HG02642 (cell line): ENCODE results near the gene CPSF2.

ENCODE experiments used
- ATAC-seq: cut with Tn5 transposase; IDR thresholded peaks from one replicate; pipeline ENCODE4 v1.9.1; 2021; ENCODE audit warnings: mild to moderate bottlenecking; ENCODE audit not compliant: unreplicated experiment, poor library complexity

The CPSF2 gene

DNA sequence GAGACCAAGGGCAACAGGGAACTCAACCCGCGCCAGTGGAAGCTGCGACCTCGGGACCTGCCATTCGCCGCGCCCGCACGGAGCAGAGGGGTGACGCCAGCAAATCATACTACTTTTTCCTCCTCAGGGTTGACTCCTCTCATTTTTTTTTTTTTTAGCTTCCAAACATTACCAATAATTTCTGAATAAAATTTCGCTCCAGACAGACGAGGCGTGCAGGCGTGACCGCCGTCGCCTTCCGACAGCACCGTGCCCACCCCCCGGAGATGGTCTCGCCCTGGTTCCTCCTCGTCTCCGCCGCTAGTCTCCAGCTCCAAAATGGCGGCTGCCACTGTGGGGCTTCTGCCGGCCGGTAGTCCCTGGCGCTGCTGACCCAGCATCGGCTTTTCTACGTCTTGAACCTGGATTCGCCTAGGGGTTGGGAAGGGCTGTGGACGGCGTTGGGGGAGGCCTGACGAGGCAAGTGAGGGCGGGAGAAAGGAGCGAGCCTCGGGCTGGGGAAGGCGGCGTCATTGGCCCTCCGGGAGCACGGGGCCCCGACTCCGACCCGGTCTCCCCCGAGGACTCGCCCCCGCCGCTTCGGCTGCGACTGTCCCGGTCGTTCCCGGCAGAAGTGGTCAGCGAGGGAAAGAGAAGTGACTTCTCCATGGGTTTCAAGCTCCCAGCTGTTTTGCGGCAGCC, at the start of gene CPSF2, which contains the start of gene NDUFB1:
CPSF2 (plus strand) TSS at position 300 of the 681 bp plus-strand sequence. CDS start 9,016 bp downstream, outside the sequence.
NDUFB1 (minus strand) TSS at position 37 of the 681 bp plus-strand sequence. CDS start 4,069 bp downstream, outside the sequence.
- ATAC-seq = peak; percentile 89

GRCh38 chr14:92074555-92074954, 47.2 kb upstream of the CPSF2 start:
- ATAC-seq = no peak

DNA sequence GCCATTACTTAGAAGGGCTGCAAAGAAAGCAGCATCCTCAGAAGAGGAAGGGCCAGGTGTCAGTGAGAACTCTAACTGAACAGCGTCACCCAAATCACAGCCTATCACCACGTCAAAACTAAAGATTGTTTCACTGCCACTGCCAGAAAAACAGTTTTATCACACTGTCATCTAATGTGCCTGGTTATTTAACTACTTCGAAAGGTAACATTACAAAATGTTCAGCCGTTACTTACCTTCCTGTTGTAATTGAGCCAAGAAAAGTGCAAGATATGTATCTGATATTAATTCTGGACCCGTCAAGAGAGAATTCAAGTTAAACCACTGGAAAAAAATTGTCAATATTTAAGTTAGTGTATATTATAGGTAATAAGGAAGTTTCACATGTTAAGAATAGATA, 33.3 kb upstream of the CPSF2 start:
- no peak for ATAC-seq

DNA sequence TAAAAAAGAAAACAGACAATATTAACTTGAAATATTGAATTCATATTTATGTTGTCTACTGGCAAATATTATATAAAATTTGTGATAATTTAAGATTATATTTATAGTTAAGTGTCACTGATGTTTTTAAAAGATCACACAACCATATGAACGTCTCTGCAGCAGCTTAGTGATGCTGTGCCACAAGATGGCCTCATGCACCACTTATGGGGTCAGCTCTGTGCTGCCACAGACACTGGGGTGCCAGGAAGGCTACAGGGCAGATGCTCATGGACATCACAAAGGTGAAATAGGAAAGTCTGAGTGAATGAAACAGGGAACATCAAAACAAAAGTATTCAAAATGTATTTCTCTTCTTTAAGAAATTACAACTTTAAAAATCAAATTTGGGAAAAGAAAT, 28.4 kb upstream of the CPSF2 start:
- ATAC-seq = no peak

DNA sequence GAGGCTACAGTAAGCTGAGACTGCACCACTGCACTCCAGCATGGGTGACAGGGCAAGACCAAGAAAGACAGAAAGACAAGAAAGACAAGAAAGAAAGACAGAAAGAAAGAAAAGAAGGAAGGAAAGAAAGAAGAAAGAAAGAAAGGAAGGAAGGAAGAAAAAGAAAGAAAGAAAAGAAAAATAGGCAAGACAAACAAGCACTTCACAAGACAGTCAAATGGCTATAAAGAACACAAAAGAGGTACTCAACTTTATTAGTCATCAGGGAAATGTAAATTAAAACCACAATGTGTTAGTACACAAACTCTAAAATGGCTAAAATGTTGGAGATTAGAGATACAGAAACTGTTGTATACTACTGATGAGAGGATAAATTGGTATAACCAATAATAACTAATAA, 22.0 kb upstream of the CPSF2 start:
- ATAC-seq = no peak

DNA sequence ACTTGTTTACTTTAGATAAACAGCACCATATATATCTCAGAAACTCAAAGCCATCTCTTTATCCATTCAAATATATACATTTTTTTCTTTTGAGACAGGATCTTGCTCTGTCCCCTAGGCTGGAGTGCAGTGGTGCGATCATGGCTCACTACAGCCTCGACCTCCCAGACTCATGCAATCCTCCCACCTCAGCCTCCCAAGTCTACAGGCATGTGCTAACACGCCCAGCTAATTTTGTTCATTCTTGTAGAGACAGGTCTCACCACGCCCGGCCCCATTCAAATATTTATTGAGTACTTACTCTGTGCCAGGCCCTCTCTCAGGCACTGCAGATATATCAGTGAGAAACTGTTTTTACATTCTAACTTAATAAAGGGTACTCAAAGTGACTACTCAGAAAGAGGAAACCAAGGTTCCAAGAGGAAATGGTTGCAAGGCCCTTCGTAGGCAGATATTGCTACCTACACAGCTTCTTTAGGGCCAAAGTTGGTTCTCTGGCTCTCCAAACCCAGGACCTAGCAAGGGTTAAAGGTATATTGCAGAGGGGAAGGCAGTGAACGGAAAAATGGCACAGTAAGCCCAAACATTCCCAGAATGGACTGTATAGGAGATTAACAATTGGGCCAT, 18.3 kb upstream of the CPSF2 start:
- ATAC-seq = no peak

DNA sequence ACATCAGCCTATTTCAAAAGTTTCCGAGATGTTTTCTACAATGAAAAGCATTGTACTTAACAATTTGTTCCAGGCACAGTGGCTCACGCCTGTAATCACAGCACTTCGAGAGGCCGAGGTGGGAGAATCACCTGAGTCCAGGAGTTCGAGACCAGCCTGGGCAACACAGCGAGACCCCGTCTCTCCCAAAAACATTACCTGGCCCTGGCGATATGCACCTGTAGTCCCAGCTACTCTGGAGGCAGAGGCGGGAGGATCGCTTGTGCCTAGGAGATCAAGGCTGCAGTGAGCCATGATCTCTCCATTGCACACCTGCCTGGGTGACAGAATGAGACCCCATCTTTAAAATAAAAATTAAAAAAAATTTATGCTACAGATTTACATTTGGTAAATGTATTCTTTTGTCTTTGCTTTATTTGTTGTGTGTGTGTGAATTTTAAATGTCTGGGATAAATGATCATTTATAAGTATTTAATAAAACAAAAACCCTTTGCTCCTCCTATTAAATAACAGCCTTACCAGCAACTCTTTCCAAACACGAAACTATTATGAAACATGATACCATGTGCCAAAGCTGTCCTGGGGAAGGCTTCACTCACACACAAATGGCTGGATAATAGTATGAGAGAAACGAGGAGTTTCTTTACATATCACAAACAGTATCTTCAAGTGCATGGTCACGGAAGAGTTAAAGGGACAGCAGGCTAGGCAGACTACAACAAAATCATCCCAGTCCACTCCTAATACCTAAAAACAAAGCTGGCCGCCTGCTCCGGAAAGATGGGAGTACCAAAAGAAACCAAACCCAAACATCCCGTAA, 16.5 kb upstream of the CPSF2 start:
- no peak for ATAC-seq

DNA sequence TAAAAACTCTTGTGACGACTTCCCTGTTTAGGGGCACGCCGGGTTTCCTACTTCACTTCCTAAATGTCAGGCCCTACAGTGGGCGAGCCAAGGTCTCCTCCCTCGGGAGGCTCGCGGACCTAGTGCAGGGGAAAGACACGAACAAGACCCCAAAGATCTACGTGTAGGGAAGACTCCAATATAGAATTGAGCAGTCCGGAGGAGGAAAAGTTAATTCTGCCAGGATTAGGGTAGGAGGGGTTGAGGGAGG, 16.0 kb upstream of the CPSF2 start:
- peak; percentile 14 for ATAC-seq

DNA sequence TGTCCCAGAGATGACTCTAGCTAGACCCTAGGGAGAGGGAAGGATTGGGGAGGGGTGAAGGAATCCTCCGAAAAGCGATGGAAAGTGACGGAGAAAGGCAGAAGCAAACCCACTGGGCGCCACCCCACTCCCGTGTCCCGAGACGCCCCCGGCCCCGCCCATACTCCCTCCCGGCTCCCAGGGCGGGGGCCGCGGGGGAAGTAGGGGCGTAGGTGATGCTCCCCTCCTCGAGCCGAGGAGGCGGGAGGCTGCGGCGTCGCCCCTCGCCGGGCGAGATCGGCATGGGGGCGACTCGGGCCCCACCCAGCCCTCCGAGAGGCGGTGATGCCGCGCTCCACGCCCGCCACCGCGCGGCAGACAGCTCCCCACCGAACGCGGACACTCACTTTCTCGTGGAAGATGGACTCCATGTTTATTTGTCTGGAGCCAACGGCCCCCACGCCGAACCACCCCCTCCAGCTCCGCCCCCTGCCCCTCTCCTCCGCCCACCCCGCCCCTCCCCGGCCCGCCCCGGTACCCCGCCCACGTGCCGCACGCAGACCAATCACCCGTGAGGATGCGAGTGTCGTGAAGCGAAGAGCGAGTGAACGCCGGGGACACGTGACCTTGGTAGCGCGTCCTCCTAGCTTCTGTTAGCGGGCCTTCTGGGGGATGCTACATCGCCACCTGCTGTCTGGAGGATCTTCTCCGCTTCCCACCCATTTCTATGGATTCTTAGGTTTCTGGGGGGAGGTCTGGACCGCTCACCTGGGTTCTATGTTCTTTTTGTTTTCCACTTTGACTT, 15.4 kb upstream of the CPSF2 start, which contains the start of gene ATXN3:
ATXN3 (minus strand) TSS at position 440 of the 784 bp plus-strand sequence; CDS start at position 410, 30 bp downstream.
- peak; percentile 90 for ATAC-seq

GRCh38 chr14:92108345-92109254, 13.2 kb upstream of the CPSF2 start:
- ATAC-seq = no peak

DNA sequence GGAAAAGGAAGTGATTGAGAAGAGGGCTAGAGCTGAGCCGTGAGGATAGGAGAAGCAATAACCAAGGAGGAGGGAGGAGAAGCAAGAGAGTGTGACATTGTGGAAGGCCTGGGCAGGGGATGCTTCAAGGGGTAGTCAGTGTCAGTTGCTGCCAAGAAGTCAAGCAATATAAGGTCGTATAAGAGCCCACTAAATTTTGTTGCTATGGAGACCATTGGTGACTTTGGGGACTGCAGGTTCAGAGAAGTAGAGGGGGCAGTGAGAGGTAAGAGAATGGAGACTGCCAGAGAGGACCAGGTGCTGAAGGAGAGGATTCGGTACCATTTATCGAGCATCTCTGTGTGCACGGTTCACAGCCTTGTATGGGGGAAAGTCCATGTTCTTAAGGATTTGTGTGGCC, 12.3 kb upstream of the CPSF2 start:
- ATAC-seq = no peak

- peak; percentile 20 for ATAC-seq
Observed at GRCh38 chr14:92121207-92121669, 531 bp upstream of the CPSF2 start.

DNA sequence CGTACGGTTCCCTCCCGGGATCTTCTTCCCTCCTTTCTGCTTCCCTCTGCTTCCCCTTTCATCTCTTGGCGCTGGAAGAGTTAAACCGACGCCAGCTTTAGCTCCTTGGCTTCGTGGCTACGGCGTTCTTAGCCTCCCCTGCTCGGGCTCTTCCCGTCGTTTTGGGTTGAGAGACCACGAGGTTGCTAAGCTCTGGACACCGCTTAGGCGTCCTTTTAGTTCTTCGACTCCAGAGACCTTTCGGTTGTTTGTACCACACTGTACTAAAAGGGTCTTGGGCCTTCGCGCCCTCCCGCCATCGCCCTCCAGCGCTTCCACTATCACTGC, 545 bp downstream of the CPSF2 start:
- peak; percentile 14 for ATAC-seq

DNA sequence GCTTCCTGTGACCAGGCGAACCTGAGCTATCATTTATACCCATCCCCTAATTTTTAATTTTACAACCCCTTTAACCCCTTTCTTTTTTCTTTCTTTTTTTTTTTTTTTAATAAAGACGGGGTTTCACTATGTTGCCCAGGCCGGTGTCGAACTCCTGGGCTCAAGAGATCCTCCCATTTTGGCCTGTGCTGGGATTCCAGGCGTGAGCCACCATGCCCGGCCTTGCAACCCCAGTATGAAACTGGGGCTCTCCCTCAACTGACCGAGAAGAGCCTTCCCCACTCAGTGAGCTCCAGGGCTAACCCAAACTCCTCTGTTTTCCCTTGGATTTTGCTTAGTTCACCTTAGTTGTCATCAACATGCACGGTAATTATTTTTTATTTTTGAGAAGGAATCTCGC, 992 bp downstream of the CPSF2 start:
- no peak for ATAC-seq

DNA sequence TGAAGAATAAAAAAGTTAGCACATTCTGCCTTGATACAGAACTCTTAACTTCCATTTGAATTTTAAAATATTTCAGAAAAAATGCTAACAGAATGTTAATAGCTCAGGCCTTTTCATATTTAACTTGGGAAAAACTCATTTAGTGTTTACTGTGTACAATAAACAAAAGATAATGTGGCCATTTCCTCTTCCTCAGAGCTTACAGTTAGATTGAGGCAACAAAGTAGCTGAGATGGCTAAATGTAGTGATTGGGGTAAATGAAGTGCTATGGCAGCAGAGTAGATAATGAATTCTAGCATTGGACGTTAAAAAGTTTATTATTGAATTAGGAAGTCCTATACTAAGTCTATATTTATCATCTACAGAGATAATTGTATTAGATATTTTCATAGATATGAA, 12.7 kb downstream of the CPSF2 start:
- no peak for ATAC-seq

DNA sequence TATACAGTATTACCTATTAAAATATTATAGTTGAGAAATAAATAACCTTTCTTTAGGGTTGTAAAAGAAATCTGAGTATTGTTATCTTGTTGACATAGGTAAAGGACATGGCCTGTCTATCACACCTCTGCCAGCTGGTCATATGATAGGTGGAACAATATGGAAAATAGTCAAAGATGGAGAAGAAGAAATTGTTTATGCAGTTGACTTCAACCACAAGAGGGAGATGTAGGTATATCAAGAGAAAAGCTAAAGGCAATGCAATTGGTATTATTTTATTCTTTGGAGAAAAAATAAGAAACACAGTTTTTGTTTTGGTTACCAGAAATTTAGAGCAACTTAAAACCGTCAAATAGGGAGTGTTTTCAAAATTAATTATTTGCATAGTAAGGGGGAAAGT, 13.5 kb downstream of the CPSF2 start:
- no peak for ATAC-seq

DNA sequence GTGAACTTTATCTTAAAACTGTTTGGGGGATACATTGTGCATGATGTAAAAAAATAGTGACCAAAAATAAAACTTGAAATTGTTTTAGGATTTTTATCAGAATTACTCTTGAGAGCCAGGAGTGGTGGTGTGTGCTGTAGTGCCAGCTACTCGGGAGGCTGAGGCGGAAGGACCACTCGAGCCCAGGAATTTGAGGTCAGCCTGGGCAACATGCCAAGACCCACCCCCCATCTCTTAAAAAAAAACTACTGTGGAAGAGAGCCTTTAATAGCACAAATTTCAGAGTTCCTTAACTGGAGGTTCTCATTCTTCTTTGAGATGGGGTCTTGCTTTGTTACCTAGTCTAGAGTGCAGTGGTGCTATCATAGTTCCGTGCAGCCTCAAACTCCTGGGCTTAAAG, 21.5 kb downstream of the CPSF2 start:
- ATAC-seq = no peak

DNA sequence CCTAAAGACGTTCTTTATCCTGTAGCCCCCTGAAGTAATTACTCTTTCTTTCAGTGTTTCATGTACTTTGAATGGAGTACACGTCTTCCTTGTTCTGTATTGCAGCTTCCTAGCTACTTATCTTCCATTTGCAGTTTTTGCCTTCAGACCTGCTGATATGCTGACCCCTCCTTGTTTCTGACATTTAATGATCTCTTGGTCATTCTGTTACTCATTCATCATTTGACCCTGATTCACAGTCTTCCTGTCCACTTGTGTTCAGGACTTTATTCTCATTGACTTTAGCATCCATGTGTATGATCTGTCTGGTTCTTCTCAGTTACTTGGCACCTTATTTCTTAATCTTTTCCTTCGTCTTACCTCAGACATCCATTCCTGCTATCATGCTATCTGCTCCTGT, 22.2 kb downstream of the CPSF2 start:
- no peak for ATAC-seq

DNA sequence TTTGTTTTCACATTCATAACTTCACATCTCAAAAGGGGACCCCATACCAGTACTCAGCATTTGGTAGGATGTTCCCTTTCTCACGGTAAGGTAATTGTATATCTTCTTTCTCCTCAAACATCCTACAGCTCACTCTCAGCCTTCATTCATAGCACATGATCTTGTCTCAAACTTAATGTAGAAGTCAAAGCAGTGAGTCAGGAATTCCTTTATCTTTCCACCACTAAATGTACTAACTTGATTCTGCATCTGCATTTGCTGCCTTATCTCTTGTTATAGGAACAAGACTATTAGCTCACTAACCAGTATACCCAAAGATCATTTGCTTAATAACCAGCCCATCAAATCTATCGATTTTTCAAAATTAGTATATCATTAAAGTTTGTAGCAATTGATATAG, 22.9 kb downstream of the CPSF2 start:
- no peak for ATAC-seq

GRCh38 chr14:92153581-92153980, 31.8 kb downstream of the CPSF2 start:
- no peak for ATAC-seq
